Measurements from ENCODE around the gene MIER2.

The MIER2 gene

GRCh38 chr19:328025-328505 lies 16.5 kb downstream of the MIER2 start:
- DNase-seq: no peak

- no peak for DNase-seq
These were observed 17.1 kb downstream of the MIER2 start for GRCh38 chr19:327291-328024.

- DNase-seq: no peak
These were observed 17.7 kb downstream of the MIER2 start for GRCh38 chr19:326871-327270.

GRCh38 chr19:325937-326565 lies 18.5 kb downstream of the MIER2 start:
- no peak for DNase-seq

- no peak for DNase-seq
These were observed 19.2 kb downstream of the MIER2 start for GRCh38 chr19:325173-325936.

GRCh38 chr19:324716-325115 lies 19.9 kb downstream of the MIER2 start:
- DNase-seq: no peak

- no peak for DNase-seq
These were observed 22.0 kb downstream of the MIER2 start for GRCh38 chr19:322616-323015.

- DNase-seq: no peak
These were observed 26.2 kb downstream of the MIER2 start for GRCh38 chr19:318509-318774.

GRCh38 chr19:317710-318508 lies 26.7 kb downstream of the MIER2 start:
- DNase-seq: no peak

- DNase-seq: no peak
These were observed 28.8 kb downstream of the MIER2 start for GRCh38 chr19:315811-316210.

GRCh38 chr19:313988-314815 lies 30.4 kb downstream of the MIER2 start:
- DNase-seq: no peak

GRCh38 chr19:313169-313987 lies 31.2 kb downstream of the MIER2 start:
- DNase-seq: no peak

GRCh38 chr19:311813-312261 lies 32.8 kb downstream of the MIER2 start:
- no peak for DNase-seq

- DNase-seq: no peak
These were observed 33.7 kb downstream of the MIER2 start for GRCh38 chr19:310781-311496.

GRCh38 chr19:310141-310651 lies 34.4 kb downstream of the MIER2 start:
- DNase-seq: no peak

GRCh38 chr19:309206-309565 lies 35.4 kb downstream of the MIER2 start:
- no peak for DNase-seq

GRCh38 chr19:308471-309205 lies 36.0 kb downstream of the MIER2 start:
- DNase-seq: no peak

- DNase-seq: no peak
These were observed 36.7 kb downstream of the MIER2 start for GRCh38 chr19:307793-308420.

- DNase-seq: no peak
These were observed 37.5 kb downstream of the MIER2 start for GRCh38 chr19:307111-307531.

All from NCI-H510A (cell line).